GM18517 (cell line): ENCODE measurements around the gene KRTAP4-8.
"Not testable (repeated sequence)": the region's sequence is repeated elsewhere in the genome, so short reads cannot be mapped to it uniquely, and the experiment has no call there.

Experiments used
- ATAC-seq: cut with Tn5 transposase; IDR thresholded peaks from one replicate; pipeline ENCODE4 v1.9.1; 2021; ENCODE audit warnings: mild to moderate bottlenecking, moderate library complexity; ENCODE audit not compliant: unreplicated experiment

Gene KRTAP4-8

GRCh38 chr17:41098042-41098441 lies at the start of gene KRTAP4-8:
Gene KRTAP4-8 (minus strand): TSS chr17:41098142. CDS start chr17:41098084, 58 bp downstream.
- ATAC-seq = no peak

DNA sequence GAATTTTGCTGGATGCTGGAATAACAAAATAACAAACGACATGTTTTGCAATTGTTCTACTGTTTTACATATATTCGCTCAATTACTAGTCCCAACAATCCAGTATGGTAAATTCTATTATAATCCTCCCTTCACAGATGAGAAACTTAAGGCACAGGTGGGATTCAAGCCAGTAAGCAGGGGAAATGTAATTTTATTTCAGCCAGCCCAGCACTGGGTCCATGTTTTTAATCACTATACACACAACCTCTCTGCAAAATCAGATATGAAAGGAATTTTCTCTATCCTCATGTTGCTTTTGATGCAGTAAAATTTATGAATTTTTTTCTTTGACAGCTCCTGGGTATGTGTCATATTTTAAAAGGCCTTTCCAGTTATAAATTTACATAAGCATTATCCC lies 47.3 kb upstream of the KRTAP4-8 start:
- no peak for ATAC-seq

DNA sequence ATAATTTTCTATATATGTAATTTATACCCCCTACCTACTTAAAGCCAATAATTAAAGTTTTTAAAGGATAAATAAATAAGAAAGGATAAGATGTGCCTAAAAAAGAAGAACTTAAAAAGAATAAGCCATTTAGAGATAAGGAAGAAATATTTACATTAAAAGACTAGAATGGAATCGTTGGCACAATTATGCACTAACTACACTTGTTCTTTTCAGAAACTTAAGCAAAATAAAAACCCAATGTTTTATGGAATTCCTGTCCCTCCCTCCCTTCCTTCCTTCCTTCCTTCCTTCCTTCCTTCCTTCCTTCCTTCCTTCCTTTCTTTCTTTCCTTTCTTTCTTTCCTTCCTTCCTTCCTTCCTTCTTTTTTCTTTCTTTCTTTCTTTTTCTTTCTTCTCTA lies 46.9 kb upstream of the KRTAP4-8 start:
- no peak for ATAC-seq

DNA sequence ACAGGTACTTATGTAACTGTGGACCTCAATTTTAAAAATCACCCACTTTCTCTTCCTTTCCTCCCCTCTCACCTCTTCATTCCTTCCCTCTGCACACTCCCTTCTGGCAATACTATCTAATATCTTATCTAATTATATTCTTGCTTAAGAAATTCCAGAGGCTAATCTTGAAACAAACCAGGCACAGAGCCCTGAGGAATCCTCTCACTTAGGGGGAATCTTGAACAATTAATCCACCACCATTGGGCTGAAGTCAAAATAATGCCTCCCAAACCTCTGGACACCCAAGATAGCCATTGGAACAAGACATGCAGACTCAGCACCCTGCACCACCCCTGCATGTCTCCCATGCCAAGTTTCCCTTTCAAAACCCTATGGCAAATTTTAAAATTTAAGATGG lies 43.4 kb upstream of the KRTAP4-8 start:
- no peak for ATAC-seq

DNA sequence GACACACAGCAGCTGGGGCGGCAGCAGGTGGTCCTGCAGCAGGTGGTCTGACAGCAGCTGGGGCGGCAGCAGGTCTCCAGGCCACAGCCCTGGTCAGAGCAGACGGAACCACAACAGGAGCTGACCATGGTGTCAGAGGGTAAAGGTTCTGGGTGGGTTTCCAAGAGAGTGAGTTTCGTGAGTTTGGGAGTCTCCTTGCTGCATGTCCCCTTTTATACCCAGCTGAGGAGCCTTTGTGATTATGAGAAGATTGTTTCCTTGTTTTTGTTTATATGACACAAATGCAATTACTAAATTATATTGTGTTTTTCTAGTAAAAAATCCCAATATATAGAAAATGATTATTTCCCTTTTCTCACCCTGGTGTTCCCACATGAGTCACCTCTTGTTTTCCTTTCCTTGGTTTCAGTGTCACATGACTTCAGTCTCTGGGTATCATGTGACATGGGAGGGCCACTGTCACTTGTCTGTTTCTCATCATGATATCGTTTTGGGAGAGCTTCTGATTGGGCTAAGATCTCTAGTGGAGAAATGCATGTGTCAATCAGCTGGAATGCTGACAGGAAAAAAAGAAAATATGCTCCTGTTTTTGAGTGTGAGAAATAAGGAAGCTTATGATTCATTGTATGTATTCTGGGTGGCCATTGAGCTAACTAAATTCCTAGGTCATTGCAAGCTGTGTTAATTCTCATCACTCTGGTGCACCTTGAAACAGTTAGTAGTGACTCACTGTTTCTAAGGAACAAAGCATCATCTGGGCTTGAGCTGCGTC lies 42.6 kb upstream of the KRTAP4-8 start, which contains the start of gene KRTAP4-6:
Gene KRTAP4-6, minus strand, starts transcription at position 185 of the 772 bp plus-strand sequence. Its CDS starts 57 bp downstream, at position 128.
- ATAC-seq = no peak

DNA sequence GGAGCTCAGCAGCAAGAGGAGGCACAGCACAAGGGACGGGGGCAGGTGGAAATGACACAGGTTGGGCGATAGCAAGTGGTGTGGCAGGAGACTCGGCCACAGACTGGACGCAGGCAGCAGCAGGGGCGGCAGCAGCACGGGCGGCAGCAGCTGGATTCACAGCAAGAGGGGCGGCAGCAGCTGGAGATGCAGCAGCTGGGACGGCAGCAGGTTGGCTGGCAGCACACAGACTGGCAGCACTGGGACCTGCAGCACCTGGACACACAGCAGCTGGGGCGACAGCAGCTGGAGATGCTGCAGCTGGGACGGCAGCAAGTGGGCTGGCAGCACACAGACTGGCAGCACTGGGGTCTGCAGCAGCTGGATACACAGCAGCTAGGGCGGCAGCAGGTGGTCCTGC lies 41.9 kb upstream of the KRTAP4-8 start:
- ATAC-seq = not testable (repeated sequence)

- no peak for ATAC-seq
Observed at GRCh38 chr17:41133880-41134735, 36.2 kb upstream of the KRTAP4-8 start.

DNA sequence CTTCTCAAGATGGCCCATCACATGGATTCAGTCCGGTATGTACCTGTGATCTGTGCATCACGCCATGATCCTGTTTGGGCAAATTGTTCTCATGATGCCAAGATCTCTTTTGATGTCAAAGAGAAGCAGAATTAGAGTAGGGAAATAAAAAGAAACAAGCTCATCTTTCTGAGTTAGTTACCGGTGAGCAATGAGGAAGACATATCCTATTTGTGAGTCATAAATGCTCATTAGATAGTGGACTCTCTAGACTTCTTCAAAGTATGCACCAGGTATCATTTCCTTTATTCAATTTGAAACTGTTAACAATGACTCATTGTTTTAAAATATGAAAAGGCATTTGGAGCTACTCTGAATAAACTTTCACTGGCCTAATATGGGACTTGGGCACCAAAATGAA lies 34.0 kb upstream of the KRTAP4-8 start:
- ATAC-seq = no peak

GRCh38 chr17:41127371-41127770 lies 29.4 kb upstream of the KRTAP4-8 start:
- no peak for ATAC-seq

DNA sequence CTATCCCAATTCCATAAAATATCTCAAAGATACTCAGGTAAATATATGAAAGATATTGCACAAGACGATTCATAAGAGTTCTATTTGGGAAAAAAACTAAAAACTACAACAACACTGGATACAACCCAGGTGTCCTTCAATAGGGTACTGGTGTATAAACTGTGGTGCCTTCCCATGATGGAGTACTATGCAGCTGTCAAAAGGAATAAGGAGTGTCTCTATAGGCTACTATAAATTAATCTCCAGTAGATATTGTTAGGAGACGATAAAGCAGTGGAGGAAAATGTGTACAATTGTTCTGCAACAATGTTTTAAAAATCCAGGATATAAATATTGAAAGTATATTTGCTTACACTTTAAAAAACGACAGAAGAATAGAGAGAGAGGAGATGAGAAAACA lies 28.5 kb upstream of the KRTAP4-8 start:
- ATAC-seq = no peak

- ATAC-seq = no peak
Observed at GRCh38 chr17:41125064-41125463, 27.1 kb upstream of the KRTAP4-8 start.

- not testable (repeated sequence) for ATAC-seq
Observed at GRCh38 chr17:41123991-41124371, 26.0 kb upstream of the KRTAP4-8 start, which contains the start of gene KRTAP4-12. Gene KRTAP4-12 (minus strand): TSS chr17:41124182. CDS start chr17:41124122, 60 bp downstream.

DNA sequence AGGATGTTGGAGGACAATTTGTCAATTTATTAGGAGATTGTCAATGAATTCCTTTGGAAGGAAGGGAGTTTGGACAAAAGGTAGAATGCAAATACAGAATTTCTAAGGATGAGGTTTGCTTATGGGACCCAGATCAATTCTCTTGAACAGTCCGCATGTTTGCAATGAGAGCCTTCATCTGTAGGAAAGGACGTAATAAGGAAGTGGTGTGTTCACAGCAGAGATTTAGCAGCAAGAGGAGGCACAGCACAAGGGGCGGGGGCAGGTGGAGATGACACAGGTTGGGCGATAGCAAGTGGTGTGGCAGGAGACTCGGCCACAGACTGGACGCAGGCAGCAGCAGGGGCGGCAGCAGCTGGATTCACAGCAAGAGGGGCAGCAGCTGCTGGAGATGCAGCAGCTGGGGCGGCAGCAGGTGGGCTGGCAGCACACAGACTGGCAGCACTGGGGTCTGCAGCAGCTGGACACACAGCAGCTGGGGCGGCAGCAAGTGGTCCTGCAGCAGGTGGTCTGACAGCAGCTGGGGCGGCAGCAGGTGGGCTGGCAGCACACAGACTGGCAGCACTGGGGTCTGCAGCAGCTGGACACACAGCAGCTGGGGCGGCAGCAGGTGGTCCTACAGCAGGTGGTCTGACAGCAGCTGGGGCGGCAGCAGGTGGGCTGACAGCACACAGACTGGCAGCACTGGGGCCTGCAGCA lies 25.5 kb upstream of the KRTAP4-8 start:
- not testable (repeated sequence) for ATAC-seq

DNA sequence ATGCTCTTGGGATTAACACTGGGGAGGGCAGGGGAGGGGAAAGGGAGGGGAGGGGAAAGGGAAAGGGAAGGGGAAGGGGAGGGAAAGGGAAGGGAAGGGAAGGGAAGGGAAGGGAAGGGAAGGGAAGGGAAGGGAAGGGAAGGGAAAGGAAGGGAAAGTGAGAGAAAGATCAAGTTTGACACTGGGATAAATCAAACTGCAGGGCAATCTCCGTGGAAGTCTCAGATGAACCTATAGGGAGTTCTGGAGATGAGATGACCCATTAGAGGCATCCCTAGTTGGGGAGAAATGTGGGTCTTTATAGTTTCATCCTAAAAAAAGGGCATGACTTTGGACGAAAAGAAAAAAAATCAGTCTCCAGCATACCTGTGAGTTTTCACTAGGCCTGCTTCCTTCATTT lies 23.8 kb upstream of the KRTAP4-8 start:
- no peak for ATAC-seq

DNA sequence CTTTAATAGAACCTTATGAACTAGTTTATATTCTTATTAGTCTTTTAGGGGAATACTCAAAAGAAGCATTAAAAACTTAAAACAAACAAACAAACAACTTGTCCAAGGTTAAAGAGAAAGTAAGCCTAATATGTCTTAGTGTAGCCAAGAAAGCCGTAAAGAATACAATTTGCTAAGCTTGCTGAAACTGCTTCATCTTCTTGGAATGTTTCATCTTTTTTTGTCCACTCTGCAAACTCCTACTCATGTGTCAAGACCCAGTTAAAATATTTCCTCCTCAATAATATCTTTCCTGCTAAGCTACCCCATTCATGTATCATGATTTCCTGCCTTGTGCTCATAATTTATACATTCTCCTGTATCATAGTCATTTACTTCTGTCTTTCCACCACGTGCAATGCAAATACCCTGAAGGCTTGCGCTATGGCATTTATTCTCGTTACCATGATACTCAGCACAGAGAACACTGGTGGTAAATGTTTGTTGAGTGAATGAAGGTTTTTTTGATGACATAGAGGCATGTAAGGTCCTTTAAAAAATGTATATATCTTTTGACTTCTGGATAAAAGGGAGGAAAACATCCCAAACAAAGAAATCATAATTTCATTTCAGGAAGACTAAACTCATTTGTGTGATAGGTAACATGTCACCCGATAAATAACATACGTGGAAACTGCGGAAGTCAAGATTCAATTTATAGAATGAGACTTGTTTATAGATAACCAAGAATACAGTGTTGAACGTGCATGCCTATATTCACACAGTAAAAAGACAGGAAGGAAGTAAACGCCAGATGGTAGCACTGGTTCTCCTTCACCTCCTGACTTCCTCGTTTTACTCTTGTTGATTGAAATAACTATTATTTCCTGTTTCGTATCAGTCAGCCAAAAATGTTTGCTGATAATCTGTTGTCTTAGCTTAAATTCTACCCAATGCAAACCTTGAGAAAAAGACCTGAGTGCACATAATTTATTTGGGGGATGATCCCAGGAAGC lies 22.1 kb upstream of the KRTAP4-8 start:
- ATAC-seq = not testable (repeated sequence)

- no peak for ATAC-seq
Observed at GRCh38 chr17:41118721-41119120, 20.8 kb upstream of the KRTAP4-8 start.

DNA sequence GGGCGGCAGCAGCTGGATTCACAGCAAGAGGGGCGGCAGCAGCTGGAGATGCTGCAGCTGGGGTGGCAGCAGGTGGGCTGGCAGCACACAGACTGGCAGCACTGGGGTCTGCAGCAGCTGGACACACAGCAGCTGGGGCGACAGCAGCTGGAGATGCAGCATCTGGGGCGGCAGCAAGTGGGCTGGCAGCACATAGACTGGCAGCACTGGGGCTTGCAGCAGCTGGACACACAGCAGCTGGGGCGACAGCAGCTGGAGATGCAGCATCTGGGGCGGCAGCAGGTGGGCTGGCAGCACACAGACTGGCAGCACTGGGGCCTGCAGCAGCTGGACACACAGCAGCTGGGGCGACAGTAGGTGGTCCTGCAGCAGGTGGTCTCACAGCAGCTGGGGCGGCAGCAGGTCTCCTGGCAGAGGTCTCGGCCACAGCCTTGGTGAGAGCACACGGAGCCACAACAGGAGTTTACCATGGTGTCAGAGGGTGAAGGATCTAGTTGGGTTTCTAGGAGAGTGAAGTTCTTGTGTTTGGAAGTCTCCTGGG lies 20.0 kb upstream of the KRTAP4-8 start, which contains the start of gene KRTAP4-11:
Gene KRTAP4-11, minus strand, starts transcription at position 528 of the 541 bp plus-strand sequence. Its CDS starts 58 bp downstream, at position 470.
- ATAC-seq = not testable (repeated sequence)

- no peak for ATAC-seq
Observed at GRCh38 chr17:41116297-41116696, 18.4 kb upstream of the KRTAP4-8 start.

GRCh38 chr17:41111151-41111885 lies 13.4 kb upstream of the KRTAP4-8 start:
- no peak for ATAC-seq
